NCI-H2196 (cell line): ENCODE data around the gene MYF6.
"Not testable (repeated sequence)": the region's sequence is repeated elsewhere in the genome, so short reads cannot be mapped to it uniquely, and the experiment has no call there.

Source experiments
- DNase-seq: peaks from one replicate; lab custom pipeline; 2025; ENCODE audit not compliant: unreplicated experiment; lab: John Stamatoyannopoulos, UW

Gene MYF6

DNA sequence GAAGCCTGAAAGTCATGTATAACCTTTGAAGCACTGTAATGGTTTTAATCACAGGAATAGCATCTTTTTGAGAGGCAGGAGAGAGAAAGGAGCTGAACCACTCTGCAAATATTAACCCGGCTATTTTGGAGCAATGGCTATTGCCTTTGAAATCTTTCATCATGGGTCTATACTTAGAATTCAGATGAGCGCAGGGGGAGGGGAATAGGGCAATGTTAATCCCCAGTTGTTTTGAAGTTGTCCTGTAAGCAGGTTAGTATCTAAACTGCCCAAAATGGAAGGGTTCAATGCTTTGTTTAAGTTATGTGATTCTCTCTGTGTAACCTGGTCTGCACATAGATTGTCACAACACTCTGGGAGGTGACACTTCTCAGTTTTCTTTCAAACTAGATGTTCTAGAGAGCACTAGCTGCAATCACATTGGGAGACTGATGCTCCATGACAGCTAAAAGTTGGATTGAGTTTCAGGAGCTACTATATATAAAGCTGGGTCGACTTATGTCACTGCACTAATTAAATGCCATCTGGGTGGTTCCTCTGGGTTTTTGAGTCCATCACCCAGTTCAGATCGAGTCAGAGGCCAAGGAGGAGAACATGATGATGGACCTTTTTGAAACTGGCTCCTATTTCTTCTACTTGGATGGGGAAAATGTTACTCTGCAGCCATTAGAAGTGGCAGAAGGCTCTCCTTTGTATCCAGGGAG, at the start of gene MYF6:
MYF6 (plus strand) TSS at position 509 of the 704 bp plus-strand sequence; CDS start at position 595, 86 bp downstream.
- DNase-seq, result no peak

DNA sequence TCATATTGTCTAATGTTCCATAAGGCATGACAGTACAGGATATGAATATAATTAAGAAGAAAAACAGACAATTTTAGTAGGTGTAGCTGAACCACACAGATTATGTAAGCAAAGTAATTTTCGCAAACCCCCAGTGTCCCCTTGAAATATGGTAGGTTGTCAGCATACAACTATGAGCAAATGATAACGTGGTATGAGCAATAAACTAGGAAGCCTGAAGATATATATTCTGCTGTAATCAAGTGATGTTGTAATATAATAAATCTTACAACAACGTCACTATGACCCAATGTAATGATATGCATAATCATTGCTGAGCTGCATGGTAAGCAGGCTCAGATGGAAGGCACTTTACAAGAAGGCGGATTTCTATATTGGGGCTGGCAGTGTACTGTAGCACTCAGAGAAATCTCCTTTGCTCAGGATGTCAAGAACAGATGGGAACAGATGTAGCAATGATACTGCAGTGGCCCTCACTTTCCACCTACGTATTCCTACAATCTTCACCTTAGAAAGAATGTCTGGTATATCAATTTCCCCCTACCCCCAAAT, 47.8 kb upstream of the MYF6 start:
- DNase-seq, result no peak

DNA sequence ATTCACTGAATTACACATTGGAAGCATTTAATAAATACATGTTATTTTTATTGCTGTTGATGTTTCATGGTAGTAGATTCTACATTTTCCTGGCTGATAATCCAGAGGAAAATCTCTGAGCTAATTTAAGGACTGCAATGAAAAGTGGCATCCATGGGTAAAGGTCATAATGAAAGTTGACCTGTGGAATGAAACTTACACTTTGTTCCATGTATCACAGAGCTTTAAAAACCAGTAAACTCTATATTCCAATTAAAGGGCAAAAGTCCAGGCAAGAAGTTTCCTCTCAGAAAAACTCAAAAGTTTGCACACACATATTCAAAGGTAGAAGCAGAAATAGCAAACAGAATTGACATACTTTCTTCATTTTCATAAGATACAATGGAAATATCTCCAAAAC, 44.8 kb upstream of the MYF6 start:
- DNase-seq, result no peak

DNA sequence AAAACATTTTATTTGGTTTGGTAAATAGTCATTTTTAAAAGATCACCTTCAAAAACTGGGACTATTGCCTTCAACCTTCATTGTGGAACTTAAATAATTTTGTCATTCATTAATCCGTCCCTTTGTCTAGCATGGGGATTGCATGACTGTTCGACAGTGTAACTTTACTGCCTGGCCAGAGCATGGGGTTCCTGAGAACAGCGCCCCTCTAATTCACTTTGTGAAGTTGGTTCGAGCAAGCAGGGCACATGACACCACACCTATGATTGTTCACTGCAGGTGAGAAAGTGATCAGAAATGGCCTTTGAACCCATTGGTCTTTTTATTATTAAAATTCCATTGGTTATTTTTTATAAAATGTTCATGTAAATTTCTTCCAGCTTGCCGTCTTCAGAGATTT, 37.2 kb upstream of the MYF6 start:
- DNase-seq, result no peak

DNA sequence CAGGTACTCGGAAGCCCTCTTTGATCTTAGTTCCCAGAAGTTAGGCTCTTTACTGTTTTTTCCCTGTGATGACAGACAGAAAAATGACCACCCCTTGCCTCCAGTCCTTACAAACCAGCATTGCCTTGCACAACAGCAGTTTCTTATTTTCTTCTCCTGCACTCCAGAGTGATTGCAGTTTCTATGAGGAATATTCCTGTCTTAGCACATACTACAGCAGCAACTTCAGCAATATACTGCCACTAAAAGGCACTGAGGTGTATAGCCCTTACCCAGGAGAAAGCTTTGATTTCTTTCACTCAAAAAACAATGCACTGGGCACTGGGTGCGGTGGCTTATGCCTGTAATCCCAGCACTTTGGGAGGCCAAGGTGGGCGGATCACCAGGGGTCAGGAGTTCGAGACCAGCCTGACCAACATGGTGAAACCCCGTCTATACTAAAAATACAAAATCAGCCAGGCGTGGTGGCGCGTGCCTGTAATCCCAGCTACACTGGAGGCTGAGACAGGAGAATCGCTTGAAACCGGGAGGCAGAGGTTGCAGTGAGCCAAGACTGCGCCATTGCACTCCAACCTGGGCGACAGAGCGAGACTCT, 31.3 kb upstream of the MYF6 start:
- DNase-seq, result not testable (repeated sequence)

DNA sequence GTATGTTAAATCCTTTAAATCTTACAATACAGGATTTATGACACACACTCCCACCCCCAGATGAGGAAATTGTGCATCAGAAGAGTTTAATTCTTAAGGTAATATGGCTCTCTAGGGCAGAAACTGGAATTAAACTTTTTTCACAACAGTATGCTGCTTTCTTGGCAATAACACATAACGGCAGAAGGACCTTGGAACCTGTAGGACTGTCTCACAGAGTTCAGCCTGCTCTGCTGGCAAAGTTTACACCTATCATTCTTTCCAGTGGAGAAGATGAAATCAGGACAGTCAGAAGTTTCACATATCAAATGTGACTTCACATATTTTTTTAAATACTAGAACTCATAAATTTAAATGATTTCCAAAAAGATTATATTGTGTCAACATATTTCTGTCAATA, 30.6 kb upstream of the MYF6 start:
- DNase-seq, result no peak

DNA sequence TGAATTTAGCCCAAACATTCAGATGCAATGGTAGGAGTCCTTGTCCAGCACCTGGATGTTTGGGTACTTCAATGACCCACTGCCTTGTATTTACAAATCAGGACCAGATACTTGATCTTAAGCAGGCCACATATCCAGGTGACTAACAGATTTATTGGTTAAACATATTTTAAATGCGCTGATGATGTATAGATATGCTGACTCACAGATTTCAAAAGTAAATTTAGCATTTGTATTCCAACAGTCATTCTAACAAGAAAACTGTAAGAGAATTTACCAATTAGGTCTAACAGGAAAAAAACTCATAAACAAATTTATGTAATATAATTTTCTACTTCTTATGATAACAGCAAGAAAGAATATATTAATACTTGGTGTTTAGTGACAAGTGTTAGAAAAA, 29.4 kb upstream of the MYF6 start:
- DNase-seq, result no peak

DNA sequence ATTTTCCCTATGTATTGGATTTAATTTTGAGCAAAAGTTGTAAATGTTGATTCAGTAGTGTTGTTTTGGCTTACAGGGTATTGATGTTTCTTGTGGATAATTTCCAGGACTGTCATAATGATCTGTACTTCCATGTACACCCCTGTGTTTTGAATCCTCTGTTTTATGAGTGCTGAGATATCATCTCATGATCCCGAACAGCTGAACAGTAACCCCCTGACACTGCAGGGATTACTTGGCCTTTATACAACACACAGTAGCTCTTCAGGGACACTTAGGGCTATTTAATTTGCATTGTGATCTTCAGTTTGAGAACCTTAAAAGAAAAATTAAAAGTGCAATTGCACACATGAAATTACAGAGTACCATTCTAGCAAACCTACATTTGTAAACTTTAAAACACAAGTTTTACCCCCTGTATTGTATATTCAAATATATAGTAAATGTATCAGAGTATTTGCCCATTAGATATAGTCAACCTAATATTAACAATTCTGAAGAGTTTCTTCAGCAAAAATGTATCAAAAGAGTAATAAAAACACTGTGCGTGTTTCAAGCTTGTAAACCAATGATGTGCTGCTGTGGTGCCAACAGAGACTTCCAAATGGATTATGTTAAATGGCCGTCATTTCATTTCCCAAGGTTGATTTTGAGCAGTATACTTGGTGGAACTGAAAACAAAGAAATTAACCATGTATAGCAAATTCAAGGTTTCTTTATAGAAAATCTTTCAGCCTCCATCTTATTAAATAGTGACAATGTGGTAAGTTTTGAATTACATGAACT, 27.9 kb upstream of the MYF6 start:
- no peak for DNase-seq

DNA sequence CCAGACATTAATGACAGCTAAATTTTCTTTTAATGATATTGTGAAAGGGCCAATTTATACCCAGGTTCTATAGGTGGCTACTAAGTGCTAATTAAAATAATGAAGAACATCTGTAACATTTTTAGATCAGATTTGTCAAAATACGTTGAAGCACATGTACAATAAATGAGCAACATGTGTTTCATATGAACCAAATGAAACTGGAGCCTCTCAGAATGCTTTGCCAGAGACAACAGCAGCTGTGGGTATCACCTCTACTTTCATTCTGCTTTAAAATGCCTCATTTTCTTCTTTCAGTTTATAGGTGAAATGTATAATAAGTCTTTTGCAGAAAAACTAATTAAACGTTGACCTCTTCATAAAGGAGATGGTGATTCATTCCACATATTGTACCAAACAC, 26.1 kb upstream of the MYF6 start:
- no peak for DNase-seq

DNA sequence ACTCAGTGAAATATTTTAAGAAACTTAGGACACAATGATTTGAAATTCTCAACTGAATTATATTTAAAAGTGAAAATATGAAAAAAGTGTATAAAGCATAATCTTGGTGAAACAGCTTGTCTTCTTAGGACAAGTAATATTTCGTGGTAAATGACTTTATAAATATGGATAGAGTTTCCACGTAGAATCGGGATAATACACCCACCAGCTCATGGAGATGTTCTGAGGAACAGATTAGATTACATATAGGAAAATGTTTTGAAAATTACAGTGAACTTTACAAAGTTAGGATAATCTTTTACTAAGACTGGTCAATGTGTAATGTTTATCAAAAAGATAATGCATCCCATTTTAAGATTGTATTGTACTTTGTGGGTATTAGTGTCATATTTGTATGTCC, 25.6 kb upstream of the MYF6 start:
- no peak for DNase-seq

DNA sequence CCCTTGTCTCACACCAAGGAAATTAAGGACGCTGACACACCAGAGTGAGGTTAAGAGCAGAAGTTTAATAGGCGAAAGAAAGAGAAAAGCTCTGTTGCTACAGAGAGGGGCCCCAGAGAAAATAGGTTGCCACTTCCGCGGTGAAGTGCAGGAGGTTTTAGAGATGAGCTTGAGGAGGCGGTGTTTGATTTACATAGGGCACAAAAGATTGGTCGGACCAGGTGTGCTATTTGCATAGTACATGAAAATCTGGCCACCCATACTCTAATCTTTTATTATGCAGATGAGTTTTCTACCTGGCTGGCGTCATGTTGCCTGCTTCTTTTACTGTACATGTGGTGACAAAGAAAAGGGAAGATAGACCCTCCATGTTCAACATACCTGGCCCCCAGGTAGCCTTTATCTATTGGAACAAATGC, 23.3 kb upstream of the MYF6 start:
- DNase-seq, result no peak

DNA sequence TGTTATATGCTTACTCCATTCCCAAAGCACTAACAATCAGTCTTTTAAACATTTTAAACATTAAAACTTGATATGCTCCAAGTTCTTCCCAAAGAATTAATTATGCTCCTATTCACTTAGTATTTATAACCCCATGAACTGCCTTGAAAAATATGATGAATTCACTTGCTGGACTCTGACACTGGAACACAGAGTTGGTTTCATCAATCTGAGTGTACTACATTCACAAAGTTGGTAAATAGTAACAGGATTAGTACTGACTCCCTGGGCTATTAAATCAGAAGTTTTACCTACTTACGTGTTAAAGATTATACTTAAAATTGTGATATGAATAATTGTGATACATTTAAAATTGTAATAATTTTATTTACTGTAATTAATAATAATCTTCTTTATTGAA, 17.3 kb upstream of the MYF6 start:
- DNase-seq, result no peak

DNA sequence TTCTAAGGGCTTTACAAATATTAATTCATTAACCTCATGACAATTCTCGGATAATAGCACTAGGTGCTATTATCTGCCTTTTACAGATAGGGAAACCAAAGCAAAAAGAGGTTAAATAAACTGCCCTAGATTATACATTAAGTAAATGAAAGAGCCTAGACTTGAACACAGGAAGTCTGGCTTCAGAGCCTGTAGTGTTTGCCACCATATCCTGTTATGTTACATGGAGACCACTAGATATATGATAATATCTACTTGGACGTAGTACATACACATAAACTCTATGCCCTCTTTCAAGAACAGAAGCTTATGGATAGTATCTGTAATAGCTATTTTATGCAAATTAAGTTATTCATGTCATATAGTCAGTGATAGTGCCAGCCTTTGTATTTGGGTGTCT, 16.9 kb upstream of the MYF6 start:
- no peak for DNase-seq

DNA sequence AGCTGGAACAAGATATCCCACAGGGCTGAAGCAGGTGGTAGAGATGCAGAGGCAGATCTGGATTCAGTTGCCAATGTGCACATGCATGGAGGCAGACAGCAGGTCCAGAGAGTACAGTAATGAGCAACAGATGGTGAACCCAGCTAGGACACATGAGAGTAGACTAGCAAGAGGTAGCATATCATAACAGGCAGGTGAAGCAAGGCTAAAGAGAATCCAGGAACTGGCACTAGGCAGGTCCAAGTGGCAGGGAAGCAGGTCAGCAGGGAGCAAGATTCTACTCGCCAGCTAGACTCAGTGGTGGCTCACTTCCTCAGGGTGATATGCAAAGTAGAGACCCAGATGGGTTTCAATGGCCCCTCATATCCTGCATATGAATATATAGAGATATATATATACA, 15.3 kb upstream of the MYF6 start:
- DNase-seq, result no peak

DNA sequence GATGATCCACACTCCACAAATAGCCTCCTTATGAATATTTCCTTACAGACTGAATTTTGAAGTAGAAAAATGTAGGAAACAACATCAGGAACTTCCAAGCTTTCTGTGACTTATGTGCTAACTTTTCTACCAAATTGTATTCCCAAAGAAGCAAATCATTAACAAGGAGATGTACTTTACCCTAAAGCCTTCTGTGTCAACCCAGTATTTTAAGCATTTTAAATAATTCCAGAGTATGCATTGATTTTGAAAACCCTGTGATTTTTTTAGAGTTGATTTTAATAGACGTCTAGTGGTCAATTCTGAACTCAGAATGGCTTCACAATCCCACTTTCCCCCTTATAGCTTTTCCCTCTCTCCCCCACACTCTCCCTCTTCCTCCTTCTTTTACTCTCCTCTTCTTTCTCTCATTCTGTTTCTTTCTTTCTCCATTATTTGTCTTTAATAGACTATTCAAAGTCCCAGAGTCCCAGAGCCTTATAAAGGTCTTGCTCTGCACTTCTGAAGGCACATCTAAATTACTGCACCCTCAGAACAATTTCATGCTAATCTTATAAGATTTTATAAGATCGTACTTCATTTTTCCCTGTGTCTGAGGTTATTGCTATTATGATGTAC, 10.1 kb upstream of the MYF6 start:
- no peak for DNase-seq

DNA sequence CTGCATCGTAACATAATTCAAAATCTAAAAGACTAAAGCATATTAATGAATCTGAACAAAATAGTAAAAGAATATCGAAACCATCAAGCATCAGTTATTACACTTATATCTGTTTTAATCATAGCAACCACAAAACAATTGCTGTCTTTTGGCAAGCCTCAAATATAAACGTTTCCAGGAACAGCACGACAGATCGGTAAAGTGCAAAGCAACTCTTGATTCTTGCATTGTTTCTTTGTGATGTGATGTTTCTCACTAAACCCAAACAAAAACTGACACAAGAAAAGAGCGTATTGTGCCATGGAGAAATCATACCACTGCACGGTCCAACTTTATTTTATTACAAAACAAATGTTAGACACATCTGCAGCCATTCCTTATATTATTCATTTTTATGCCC, 9.2 kb upstream of the MYF6 start:
- no peak for DNase-seq

DNA sequence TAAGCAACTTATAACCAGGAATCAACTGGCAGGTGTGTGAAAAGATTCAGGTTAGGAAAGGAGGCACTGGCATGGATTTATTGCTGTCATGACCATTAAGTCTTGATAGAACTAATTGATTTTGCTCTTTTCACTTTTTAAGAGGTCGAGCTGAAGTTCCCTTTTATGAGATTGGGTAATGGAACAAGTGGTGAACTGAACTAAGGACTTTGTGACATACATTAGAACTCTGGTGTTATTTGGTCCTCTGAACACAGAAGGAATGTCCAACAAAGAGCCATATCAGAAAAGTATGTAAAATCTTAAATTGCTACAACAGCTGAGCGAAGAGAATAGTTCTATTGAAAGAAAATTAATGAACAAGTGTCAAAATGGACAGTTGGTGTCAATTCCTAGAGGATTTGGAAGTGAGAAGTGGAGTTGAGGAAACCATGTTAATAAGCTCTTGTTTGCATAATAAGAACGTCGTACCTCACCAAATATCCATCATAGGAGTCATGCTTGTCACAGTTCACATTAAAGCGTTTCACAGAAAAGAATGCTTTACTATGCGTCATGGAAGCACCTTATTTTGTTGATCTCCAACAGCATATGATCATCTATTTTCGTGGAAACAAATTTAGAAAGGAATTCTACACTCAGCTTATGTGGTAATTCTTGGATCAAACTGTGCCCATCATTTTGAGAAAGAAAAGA, 8.4 kb upstream of the MYF6 start:
- no peak for DNase-seq

DNA sequence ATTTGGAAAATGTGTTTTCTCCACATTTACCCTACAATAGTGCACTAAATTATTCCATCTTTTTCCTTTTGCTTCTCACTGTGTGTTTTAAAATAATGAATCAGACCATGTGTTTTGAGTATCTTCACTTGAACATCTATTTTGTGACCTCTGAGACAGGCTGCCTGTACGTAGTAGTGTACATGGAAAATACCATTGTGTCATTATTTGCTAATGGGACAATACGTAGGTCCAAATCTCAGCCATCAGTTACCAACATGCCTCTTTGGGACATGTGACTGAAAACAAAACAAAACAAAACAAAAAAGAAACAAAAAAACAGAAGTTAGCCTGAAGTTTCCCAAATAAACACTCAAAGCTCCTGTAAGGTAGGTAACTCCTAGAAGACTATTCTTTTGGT, 7.1 kb upstream of the MYF6 start:
- no peak for DNase-seq

DNA sequence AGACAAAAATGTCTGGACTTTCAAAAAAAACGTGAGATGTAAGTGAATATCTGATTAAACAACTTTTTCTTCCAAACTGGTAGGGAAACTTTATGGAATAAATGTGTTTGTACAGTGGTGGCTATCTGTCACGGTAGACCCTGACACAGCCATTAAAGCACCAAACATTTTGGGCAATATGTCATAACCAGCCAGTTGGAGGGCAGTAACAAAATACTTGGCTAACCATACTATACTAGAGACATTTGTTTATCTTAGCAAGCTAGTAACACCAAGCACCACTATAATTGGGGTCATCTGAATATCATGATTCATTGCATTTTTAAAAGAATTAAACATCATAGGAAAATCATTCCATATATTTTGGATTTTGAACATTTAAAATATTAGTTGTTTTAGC, 6.0 kb upstream of the MYF6 start:
- no peak for DNase-seq

DNA sequence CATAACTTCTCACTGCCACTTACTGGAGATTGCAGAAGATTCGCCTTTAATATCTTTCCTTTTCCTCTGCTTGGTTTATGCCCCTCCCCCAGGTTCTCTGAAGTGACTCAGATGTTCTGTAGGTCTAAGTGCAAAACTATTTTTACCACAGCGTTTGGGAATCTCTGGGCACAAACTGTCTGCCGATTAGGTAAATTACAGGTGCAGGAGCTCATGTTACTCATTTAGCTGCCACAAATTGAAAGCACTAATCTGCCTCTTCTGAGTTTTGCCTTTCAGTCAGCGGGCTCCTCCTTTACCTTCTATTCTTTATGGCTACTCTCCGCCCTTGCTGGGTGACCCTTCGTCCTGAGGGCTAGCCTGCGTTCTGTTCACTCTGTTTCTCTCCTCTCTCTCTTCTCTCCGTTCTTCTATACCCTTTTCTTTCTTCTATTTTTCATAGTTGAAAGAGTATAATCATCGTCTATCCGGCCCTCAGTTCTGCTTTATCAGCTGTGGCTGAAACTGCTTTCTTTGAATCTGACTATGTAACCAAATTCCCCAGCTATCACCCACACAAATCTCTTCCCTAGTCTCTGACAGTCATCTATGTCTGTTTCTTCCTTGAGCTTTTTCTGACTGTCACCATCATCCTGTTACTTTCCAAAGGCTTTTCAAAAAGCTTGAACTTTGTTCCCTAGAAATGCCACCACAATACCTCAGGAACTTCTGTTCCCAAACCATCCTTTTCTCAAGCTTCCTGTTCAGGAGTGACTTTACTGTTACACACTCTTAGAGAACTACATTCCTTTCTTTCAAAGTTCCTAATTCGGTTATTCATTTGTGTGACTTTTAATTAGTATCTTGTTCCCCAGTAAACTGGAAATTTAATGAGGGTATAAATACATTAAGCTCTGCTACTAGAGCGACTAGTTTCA, 4.3 kb upstream of the MYF6 start:
- DNase-seq, result no peak
